WTC11 (cell line): ENCODE results near the gene NAAA.

ENCODE experiments used
- E2F4 ChIP-seq: sonication (generic); formaldehyde crosslinking; IDR thresholded peaks from 2 replicates; pipeline ENCODE4 v1.8.1; 2022; ENCODE audit warnings: low read depth, mild to moderate bottlenecking, moderate library complexity, missing genetic modification reagents, borderline replicate concordance
- GRHL2 ChIP-seq: fragments of 250-450 bp; sonication (Bioruptor Pico); IDR thresholded peaks from 2 replicates; pipeline ENCODE4 v1.8.0; 2022; ENCODE audit warnings: mild to moderate bottlenecking, moderate library complexity; ENCODE audit not compliant: insufficient replicate concordance, severe bottlenecking
- JUN ChIP-seq: sonication (generic); formaldehyde crosslinking; IDR thresholded peaks from 2 replicates; pipeline ENCODE4 v1.8.0; 2023; ENCODE audit warnings: mild to moderate bottlenecking, missing genetic modification reagents
- MAX ChIP-seq: sonication (generic); formaldehyde crosslinking; IDR thresholded peaks from 2 replicates; pipeline ENCODE4 v1.8.0; 2022; ENCODE audit warnings: mild to moderate bottlenecking, missing genetic modification reagents
- ZNF138 ChIP-seq: sonication (generic); formaldehyde crosslinking; conservative IDR thresholded peaks from 2 replicates; pipeline ENCODE4 v1.8.1; 2022; ENCODE audit warnings: mild to moderate bottlenecking, moderate library complexity, missing genetic modification reagents
- ZNF263 ChIP-seq: sonication (generic); formaldehyde crosslinking; IDR thresholded peaks from 2 replicates; pipeline ENCODE4 v1.8.1; 2022; ENCODE audit warnings: low read depth, mild to moderate bottlenecking, moderate library complexity, missing genetic modification reagents
- TF ChIP-seq, protein P1 (sequence below): fragments of 250-450 bp; sonication (Bioruptor Pico); IDR thresholded peaks from 2 replicates; pipeline ENCODE4 v2.1.2; 2022; ENCODE audit warnings: mild to moderate bottlenecking, moderate library complexity
- TF ChIP-seq, protein P2 (sequence below): fragments of 200-600 bp; IDR thresholded peaks from 2 replicates; pipeline ENCODE4 v1.8.0; 2022; ENCODE audit warnings: antibody characterized with exemption
- TF ChIP-seq, protein P3 (sequence below): sonication (generic); formaldehyde crosslinking; IDR thresholded peaks from 2 replicates; pipeline ENCODE4 v1.8.0; 2022; ENCODE audit warnings: mild to moderate bottlenecking, missing genetic modification reagents

- TF ChIP-seq, protein P1, sequence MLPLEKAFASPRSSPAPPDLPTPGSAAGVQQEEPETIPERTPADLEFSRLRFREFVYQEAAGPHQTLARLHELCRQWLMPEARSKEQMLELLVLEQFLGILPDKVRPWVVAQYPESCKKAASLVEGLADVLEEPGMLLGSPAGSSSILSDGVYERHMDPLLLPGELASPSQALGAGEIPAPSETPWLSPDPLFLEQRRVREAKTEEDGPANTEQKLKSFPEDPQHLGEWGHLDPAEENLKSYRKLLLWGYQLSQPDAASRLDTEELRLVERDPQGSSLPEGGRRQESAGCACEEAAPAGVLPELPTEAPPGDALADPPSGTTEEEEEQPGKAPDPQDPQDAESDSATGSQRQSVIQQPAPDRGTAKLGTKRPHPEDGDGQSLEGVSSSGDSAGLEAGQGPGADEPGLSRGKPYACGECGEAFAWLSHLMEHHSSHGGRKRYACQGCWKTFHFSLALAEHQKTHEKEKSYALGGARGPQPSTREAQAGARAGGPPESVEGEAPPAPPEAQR (CRISPR knock-in tag), result no peak
- TF ChIP-seq JUN (no peak), MAX (CRISPR knock-in tag) (no peak), ZNF138 (CRISPR knock-in tag) (no peak), GRHL2 (no peak), ZNF263 (no peak), E2F4 (CRISPR knock-in tag) (no peak)
- TF ChIP-seq, protein P2, sequence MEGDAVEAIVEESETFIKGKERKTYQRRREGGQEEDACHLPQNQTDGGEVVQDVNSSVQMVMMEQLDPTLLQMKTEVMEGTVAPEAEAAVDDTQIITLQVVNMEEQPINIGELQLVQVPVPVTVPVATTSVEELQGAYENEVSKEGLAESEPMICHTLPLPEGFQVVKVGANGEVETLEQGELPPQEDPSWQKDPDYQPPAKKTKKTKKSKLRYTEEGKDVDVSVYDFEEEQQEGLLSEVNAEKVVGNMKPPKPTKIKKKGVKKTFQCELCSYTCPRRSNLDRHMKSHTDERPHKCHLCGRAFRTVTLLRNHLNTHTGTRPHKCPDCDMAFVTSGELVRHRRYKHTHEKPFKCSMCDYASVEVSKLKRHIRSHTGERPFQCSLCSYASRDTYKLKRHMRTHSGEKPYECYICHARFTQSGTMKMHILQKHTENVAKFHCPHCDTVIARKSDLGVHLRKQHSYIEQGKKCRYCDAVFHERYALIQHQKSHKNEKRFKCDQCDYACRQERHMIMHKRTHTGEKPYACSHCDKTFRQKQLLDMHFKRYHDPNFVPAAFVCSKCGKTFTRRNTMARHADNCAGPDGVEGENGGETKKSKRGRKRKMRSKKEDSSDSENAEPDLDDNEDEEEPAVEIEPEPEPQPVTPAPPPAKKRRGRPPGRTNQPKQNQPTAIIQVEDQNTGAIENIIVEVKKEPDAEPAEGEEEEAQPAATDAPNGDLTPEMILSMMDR, result no peak
- TF ChIP-seq, protein P3, sequence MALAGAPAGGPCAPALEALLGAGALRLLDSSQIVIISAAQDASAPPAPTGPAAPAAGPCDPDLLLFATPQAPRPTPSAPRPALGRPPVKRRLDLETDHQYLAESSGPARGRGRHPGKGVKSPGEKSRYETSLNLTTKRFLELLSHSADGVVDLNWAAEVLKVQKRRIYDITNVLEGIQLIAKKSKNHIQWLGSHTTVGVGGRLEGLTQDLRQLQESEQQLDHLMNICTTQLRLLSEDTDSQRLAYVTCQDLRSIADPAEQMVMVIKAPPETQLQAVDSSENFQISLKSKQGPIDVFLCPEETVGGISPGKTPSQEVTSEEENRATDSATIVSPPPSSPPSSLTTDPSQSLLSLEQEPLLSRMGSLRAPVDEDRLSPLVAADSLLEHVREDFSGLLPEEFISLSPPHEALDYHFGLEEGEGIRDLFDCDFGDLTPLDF (CRISPR knock-in tag), result no peak
These were observed 20.5 kb downstream of the NAAA start for GRCh38 chr4:75920327-75920726.
